Coronary artery (tissue), 2 donors: Measurements from ENCODE around the gene SGMS1.

Experiments
- DNase-seq: peaks from one replicate; pipeline ENCODE4 v3.0.0-alpha.2; 2017; ENCODE audit warnings: low spot score
- H3K27ac ChIP-seq, 2 donors: fragments of 200-600 bp; sonication (generic); one replicate each; pipeline ENCODE4 v1.5.1; 2016 to 2019
- H3K4me3 ChIP-seq: fragments of 200-600 bp; sonication (generic); 2 replicates; pipeline ENCODE4 v1.5.1; 2016; ENCODE audit warnings: mild to moderate bottlenecking, moderate library complexity
- TF ChIP-seq, protein P1 (sequence below): fragments of 200-600 bp; sonication (generic); IDR thresholded peaks from one replicate; pipeline ENCODE4 v1.5.1; 2019; ENCODE audit warnings: antibody characterized with exemption

Gene SGMS1

DNA sequence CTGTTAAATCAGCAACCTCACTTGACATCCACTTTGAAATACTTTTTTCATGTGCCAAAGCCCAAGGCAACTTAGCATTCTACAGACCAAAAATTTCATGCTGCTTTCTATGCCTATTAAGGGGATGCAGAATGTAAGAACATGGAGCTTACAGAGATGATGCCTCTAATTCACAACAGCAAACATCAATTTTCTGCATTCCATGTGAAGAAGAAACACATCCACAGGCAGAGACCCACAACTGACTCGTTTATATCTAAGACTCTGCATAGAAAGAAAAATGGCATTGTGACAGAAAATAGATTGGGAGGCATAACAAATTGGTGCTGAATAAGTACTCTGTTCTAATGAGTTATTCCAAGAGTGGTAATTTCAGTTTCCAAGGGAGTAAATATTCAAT is 107.6 kb downstream of the SGMS1 start:
- Histone ChIP-seq H3K4me3 (no peak overlapping the region), H3K27ac (no peak overlapping the region)
- DNase-seq, result no peak
- TF ChIP-seq, protein P1, sequence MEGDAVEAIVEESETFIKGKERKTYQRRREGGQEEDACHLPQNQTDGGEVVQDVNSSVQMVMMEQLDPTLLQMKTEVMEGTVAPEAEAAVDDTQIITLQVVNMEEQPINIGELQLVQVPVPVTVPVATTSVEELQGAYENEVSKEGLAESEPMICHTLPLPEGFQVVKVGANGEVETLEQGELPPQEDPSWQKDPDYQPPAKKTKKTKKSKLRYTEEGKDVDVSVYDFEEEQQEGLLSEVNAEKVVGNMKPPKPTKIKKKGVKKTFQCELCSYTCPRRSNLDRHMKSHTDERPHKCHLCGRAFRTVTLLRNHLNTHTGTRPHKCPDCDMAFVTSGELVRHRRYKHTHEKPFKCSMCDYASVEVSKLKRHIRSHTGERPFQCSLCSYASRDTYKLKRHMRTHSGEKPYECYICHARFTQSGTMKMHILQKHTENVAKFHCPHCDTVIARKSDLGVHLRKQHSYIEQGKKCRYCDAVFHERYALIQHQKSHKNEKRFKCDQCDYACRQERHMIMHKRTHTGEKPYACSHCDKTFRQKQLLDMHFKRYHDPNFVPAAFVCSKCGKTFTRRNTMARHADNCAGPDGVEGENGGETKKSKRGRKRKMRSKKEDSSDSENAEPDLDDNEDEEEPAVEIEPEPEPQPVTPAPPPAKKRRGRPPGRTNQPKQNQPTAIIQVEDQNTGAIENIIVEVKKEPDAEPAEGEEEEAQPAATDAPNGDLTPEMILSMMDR, result no peak

- DNase-seq, result no peak
- Histone ChIP-seq H3K27ac (no peak overlapping the region), H3K4me3 (no peak overlapping the region)
- TF ChIP-seq, protein P1, result no peak
These were observed 108.3 kb downstream of the SGMS1 start for GRCh38 chr10:50515420-50515819.

GRCh38 chr10:50514995-50515394 is 108.8 kb downstream of the SGMS1 start:
- DNase-seq, result no peak
- H3K4me3 ChIP-seq, result no peak overlapping the region
- no peak overlapping the region for H3K27ac ChIP-seq
- TF ChIP-seq, protein P1, result no peak

DNA sequence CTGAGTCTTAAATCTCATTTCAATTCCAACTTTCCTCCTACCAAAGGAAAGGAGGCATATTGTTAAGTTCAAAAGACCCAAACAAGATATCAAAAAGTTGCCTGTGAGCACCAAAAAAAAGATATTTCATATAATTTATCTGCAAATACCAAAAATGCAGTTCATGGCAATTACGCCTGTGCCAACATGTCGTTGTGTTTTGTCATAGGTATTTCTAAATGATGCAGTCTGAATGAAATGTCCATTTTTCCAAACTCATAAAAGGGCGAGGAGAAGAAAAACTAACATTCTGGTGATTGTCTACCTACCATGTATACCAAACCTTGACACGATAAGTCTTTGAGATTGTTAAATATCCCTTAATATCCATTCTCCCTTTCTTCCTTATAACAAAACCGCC is 109.8 kb downstream of the SGMS1 start:
- Histone ChIP-seq H3K4me3 (no peak overlapping the region), H3K27ac (no peak overlapping the region)
- no peak for DNase-seq
- TF ChIP-seq, protein P1, result no peak

GRCh38 chr10:50512743-50513416 is 110.9 kb downstream of the SGMS1 start:
- DNase-seq, result no peak
- TF ChIP-seq, protein P1, result no peak
- H3K27ac ChIP-seq, result no peak overlapping the region
- no peak overlapping the region for H3K4me3 ChIP-seq

GRCh38 chr10:50512214-50512595 is 111.6 kb downstream of the SGMS1 start:
- TF ChIP-seq, protein P1, result no peak
- DNase-seq, result no peak
- Histone ChIP-seq H3K27ac (no peak overlapping the region), H3K4me3 (no peak overlapping the region)

DNA sequence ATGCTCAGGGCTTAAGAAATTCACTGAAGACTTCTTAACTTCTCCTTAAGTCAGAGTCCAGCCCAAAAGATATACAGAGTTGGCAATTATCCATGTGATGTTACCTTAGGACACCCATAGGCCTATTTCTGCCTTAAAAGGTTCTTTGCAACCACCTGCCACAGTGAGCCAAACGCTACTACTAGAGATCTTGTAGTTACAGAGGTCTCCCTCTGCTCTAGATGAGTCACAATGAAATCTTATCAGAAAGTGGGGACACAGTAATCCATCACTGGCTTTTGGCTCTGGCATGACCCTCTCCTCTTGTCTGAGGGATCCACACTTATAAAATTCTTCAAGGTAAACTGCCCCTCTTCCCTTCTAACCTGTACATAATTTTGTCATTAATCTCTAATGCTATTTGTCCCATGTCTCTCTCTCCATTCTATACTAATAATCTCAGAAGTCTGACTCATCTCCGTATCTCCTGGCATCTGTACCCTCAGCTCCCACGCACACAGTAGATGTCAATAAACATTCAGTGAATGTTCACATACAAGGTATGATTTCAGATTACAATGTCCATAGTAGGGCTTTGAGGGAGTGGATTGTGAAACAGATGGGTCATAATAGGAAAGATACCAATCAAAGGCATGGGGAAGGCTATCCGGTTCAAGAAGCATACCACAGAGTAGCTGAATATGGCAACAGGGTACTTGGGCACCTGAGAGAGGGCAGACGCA is 112.1 kb downstream of the SGMS1 start:
- Histone ChIP-seq H3K4me3 (no peak overlapping the region), H3K27ac (no peak overlapping the region)
- no peak for DNase-seq
- TF ChIP-seq, protein P1, result no peak
